LNCAP (cell line): ENCODE data around the gene LINGO4.

ENCODE experiments used
- CTCF ChIP-seq: fragments of 450-650 bp; IDR thresholded peaks from 2 replicates; pipeline ENCODE4 v1.5.1; 2017; ENCODE audit warnings: mild to moderate bottlenecking

Gene LINGO4

GRCh38 chr1:151775894-151776664 lies 29.1 kb downstream of the LINGO4 start:
- TF ChIP-seq CTCF, result no peak

- no peak for TF ChIP-seq CTCF
These were observed 30.8 kb downstream of the LINGO4 start for GRCh38 chr1:151774256-151774922.

GRCh38 chr1:151773702-151774101 lies 31.5 kb downstream of the LINGO4 start:
- no peak for TF ChIP-seq CTCF

GRCh38 chr1:151763990-151764389 lies 41.2 kb downstream of the LINGO4 start:
- no peak for TF ChIP-seq CTCF

GRCh38 chr1:151762941-151763921 lies 42.0 kb downstream of the LINGO4 start, which contains the start of gene MRPL9:
TSS of gene MRPL9 (minus strand) at chr1:151763496. CDS start at chr1:151763479, 17 bp downstream.
- TF ChIP-seq CTCF, result no peak

GRCh38 chr1:151760597-151761385 lies 44.4 kb downstream of the LINGO4 start:
- no peak for TF ChIP-seq CTCF
